Lung (tissue), 12 donors: Measurements from ENCODE around the gene KRTAP10-1. TPM values are rescaled to one million over a fixed set of nuclear protein-coding genes. Genes with fewer than 3 reads are reported as not detected.

Experiments
- ATAC-seq: fragments of 200-7000 bp; cut with Tn5 transposase; one replicate; pipeline ENCODE4 v1.9.1; 2020; ENCODE audit warnings: moderate number of reproducible peaks; ENCODE audit not compliant: insufficient read depth, low FRiP score
- DNase-seq, 3 donors: peaks; one replicate each; pipeline ENCODE4 v3.0.0-alpha.2; 2013 to 2017
- H3K27ac ChIP-seq, 2 donors: one replicate each; pipeline ENCODE4 v1.5.1; 2013; ENCODE audit warnings: mild to moderate bottlenecking in 2 of 2, moderate library complexity in 2 of 2, control low read depth in 1 of 2, inconsistent platforms in 1 of 2, low read depth in 1 of 2, low read length in 1 of 2
- H3K27me3 ChIP-seq, 3 donors: one replicate each; pipeline ENCODE4 v1.5.1; 2013; ENCODE audit warnings: low read length in 2 of 3; ENCODE audit not compliant: control insufficient read depth in 3 of 3, insufficient read depth in 3 of 3
- H3K36me3 ChIP-seq, 4 donors: one replicate each; pipeline ENCODE4 v1.5.1; 2013; ENCODE audit warnings: low read length in 4 of 4, mild to moderate bottlenecking in 1 of 4, moderate library complexity in 1 of 4; ENCODE audit not compliant: control insufficient read depth in 4 of 4, insufficient read depth in 4 of 4
- H3K4me1 ChIP-seq, 5 donors: one replicate each; pipeline ENCODE4 v1.5.1; 2013; ENCODE audit warnings: low read length in 5 of 5, mild to moderate bottlenecking in 2 of 5, moderate library complexity in 1 of 5; ENCODE audit not compliant: control insufficient read depth in 5 of 5, insufficient read depth in 5 of 5
- H3K4me3 ChIP-seq: one replicate; pipeline ENCODE4 v1.5.1; 2013; ENCODE audit warnings: mild to moderate bottlenecking, control low read depth, moderate library complexity
- H3K9ac ChIP-seq, 2 donors: one replicate each; pipeline ENCODE4 v1.5.1; 2013; ENCODE audit warnings: low read length in 2 of 2, control low read depth in 1 of 2; ENCODE audit not compliant: insufficient read depth in 1 of 2
- H3K9me3 ChIP-seq, 4 donors: one replicate each; pipeline ENCODE4 v1.5.1; 2013; ENCODE audit warnings: low read length in 3 of 4, mild to moderate bottlenecking in 1 of 4, moderate library complexity in 1 of 4; ENCODE audit not compliant: control insufficient read depth in 4 of 4, insufficient read depth in 3 of 4
- WGBS, 2 donors: extraction: QIAGEN DNeasy Blood & Tissue Kit; methylation state at CpG; one replicate each; pipeline ENCODE4 v1.1.7; 2013; 5-methylcytosine and 5-hydroxymethylcytosine counted together
- polyA plus RNA-seq, 2 donors: library from polyadenylated mRNA; stranded (reverse); fragments of 200-250 nt; gene quantifications; one replicate each; pipeline ENCODE4 v1.2.1, GENCODE V29; 2013
- total RNA-seq, 2 donors: library from RNA; depleted of rRNA in 1 of 2; stranded (reverse); fragments of >200 nt in 1 of 2; gene quantifications; one replicate each; pipeline ENCODE4 v1.2.1, GENCODE V29; 2014 to 2021
- TF ChIP-seq, protein P1 (sequence below): IDR thresholded peaks from 2 replicates; pipeline ENCODE4 v1.5.1; 2012; ENCODE audit warnings: mild to moderate bottlenecking; ENCODE audit errors: control extremely low read depth, extremely low read depth
- donor health status: control.
- donor health status: control.
- donor health status: Bipolar disorder and iron deficiency.
- donor health status: healthy.
- donor health status: DM: yes; HTN: yes; CAD: no.

KRTAP10-1 gene
- total and polyA plus RNA-seq, 4 donors = not detected

DNA sequence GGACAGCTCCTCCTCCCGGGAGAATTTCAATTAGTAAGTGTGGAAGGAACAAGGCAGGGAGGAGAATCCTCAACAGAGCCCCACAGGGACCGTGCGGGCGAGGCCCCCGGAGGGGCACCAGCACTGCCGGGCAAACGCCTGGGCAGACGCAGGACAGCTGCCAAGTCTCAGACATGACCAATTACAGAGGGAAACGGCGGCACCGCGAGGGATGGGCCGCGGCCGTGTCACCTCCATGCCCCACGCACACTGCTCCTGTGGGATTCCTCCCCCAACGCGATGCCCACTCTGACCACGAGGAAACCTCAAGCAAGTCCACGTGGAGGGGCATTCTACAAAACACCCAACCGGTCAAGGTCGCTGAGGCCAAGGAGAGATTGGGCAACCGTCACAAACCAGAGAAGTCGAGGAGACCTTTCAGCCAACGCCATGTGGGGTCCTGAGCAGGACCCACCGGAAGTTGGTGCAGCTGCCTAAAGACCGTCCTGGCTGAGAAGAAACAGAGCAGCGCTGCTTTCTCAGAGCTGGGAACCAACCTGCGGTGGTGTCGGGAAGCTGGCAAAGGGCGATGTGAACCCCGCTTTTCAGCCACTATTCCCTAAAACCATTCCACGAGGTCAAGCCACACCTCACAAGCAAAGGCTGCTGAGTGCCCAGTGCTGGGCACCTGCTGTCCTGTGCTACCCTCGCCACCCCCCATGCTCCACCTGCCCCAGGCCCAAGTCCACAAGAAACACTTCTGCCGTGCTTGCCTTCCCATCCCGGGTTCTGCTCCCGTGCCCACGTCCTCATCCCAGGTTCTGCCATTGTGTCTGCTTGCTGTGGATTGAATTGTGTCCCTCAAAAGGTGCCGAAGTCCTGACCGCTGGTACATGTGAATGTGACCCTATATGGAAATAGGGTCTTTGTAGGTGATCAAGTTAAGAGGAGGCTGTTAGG, 32.1 kb upstream of the KRTAP10-1 start:
- ATAC-seq (no peak), DNase-seq (no peak)
- no peak overlapping the region for H3K4me3 ChIP-seq
- H3K27ac ChIP-seq = no peak overlapping the region
- TF ChIP-seq, protein P1, sequence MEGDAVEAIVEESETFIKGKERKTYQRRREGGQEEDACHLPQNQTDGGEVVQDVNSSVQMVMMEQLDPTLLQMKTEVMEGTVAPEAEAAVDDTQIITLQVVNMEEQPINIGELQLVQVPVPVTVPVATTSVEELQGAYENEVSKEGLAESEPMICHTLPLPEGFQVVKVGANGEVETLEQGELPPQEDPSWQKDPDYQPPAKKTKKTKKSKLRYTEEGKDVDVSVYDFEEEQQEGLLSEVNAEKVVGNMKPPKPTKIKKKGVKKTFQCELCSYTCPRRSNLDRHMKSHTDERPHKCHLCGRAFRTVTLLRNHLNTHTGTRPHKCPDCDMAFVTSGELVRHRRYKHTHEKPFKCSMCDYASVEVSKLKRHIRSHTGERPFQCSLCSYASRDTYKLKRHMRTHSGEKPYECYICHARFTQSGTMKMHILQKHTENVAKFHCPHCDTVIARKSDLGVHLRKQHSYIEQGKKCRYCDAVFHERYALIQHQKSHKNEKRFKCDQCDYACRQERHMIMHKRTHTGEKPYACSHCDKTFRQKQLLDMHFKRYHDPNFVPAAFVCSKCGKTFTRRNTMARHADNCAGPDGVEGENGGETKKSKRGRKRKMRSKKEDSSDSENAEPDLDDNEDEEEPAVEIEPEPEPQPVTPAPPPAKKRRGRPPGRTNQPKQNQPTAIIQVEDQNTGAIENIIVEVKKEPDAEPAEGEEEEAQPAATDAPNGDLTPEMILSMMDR = no peak
- WGBS, 2 donors = 92 to 94% methylated on average over 40 of the region's 40 CpGs
- H3K9me3 ChIP-seq = peaks cover 0 to 19% (median 4%) of the 10 kb centered on the region in 4 donors
- no peaks in the 10 kb centered on the region for H3K36me3 ChIP-seq
- no peaks in the 10 kb centered on the region for H3K4me1 ChIP-seq
- no peak overlapping the region for H3K9ac ChIP-seq
- H3K27me3 ChIP-seq = peaks cover 0 to 2% (median 0%) of the 10 kb centered on the region in 3 donors

DNA sequence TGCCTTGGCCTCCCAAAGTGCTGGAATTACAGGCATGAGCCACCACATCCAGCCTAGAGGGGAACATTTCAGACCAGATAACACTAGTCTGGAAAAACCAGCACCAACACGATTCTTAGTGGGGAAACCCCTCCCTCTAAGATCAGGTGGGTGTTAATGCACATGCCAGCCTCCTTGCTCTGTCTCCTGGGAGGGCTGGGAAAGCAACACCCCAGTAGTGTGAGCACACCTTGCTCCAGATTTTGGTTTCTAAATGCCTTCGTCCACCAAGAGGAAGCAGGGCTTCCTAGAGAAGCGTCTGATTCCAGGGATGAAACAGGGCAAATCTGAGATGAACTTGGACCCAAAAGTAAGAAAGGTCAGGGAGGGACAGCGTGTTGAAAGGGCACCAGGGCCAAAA, 31.3 kb upstream of the KRTAP10-1 start:
- no peak for ATAC-seq
- no peak for DNase-seq
- WGBS, 2 donors = 80% methylated on average over 4 of the region's 4 CpGs

GRCh38 chr21:44569861-44570517, 30.0 kb upstream of the KRTAP10-1 start:
- H3K27me3 ChIP-seq = peaks cover 0 to 2% (median 0%) of the 10 kb centered on the region in 3 donors
- TF ChIP-seq, protein P1 = no peak
- ATAC-seq (no peak), DNase-seq (no peak)
- no peaks in the 10 kb centered on the region for H3K36me3 ChIP-seq
- WGBS, 2 donors = 84 to 87% methylated on average over 12 of the region's 12 CpGs
- H3K4me1 ChIP-seq = no peaks in the 10 kb centered on the region
- no peak overlapping the region for H3K27ac ChIP-seq
- H3K4me3 ChIP-seq = no peak overlapping the region
- no peak overlapping the region for H3K9ac ChIP-seq
- peaks cover 0 to 14% (median 2%) of the 10 kb centered on the region in 4 donors for H3K9me3 ChIP-seq

More for the DNA sequence above, 31.3 kb upstream of the KRTAP10-1 start:
- Histone ChIP-seq H3K9me3 (peaks cover 0 to 19% (median 2%) of the 10 kb centered on the region in 4 donors), H3K4me3 (no peak overlapping the region), H3K36me3 (no peaks in the 10 kb centered on the region), H3K9ac (no peak overlapping the region), H3K27ac (no peak overlapping the region), H3K4me1 (no peaks in the 10 kb centered on the region), H3K27me3 (peaks cover 0 to 2% (median 0%) of the 10 kb centered on the region in 3 donors)
- TF ChIP-seq, protein P1 = no peak
